Spleen (tissue), 11 donors: ENCODE measurements around the gene NPRL2. TPM values are rescaled to one million over a fixed set of nuclear protein-coding genes. Genes with fewer than 3 reads are reported as not detected.

ENCODE experiments used
- DNase-seq: peaks from one replicate; pipeline ENCODE4 v3.0.0-alpha.2; 2020
- H3K27ac ChIP-seq, 8 donors: fragments of 200-600 bp; sonication (generic) in 7 of 8; 1 replicate in 4 of 8; 2 replicates in 4 of 8; pipeline versions ENCODE4 v1.5.0 to v1.8.0; 2016 to 2021; ENCODE audit warnings: inconsistent platforms in 4 of 8, mild to moderate bottlenecking in 4 of 8, moderate library complexity in 1 of 8
- H3K27me3 ChIP-seq, 7 donors: fragments of 200-600 bp; sonication (generic) in 6 of 7; replicated peaks in 1 of 7; 1 replicate in 4 of 7; 2 replicates in 3 of 7; pipeline versions ENCODE4 v1.5.0 to v1.8.0; 2016 to 2021; ENCODE audit warnings: inconsistent platforms in 3 of 7, mild to moderate bottlenecking in 1 of 7
- H3K36me3 ChIP-seq, 6 donors: fragments of 200-600 bp; sonication (generic) in 5 of 6; 1 replicate in 4 of 6; 2 replicates in 2 of 6; pipeline versions ENCODE4 v1.5.0 to v1.8.0; 2016 to 2021; ENCODE audit warnings: inconsistent platforms in 2 of 6
- H3K4me1 ChIP-seq, 6 donors: fragments of 200-600 bp; sonication (generic) in 5 of 6; 1 replicate in 3 of 6; 2 replicates in 3 of 6; pipeline versions ENCODE4 v1.5.0 to v1.8.0; 2016 to 2021; ENCODE audit warnings: inconsistent platforms in 3 of 6
- H3K4me3 ChIP-seq, 8 donors: fragments of 200-600 bp; sonication (generic) in 7 of 8; 1 replicate in 4 of 8; 2 replicates in 4 of 8; pipeline versions ENCODE4 v1.5.0 to v1.8.0; 2016 to 2021; ENCODE audit warnings: inconsistent platforms in 4 of 8, mild to moderate bottlenecking in 4 of 8, moderate library complexity in 2 of 8
- H3K9me3 ChIP-seq, 8 donors: fragments of 200-600 bp; sonication (generic) in 7 of 8; 1 replicate in 4 of 8; 2 replicates in 4 of 8; pipeline versions ENCODE4 v1.5.0 to v1.8.0; 2016 to 2021; ENCODE audit warnings: inconsistent platforms in 4 of 8
- POLR2A ChIP-seq, 3 donors: fragments of 450-650 bp; IDR thresholded peaks; one replicate each; pipeline ENCODE4 v1.5.1; 2017; ENCODE audit warnings: antibody characterized with exemption in 3 of 3, mild to moderate bottlenecking in 1 of 3
- POLR2AphosphoS5 ChIP-seq, 3 donors: sonication (generic); formaldehyde crosslinking; IDR thresholded peaks; one replicate each; pipeline ENCODE4 v1.5.1; 2017; ENCODE audit warnings: antibody characterized with exemption in 3 of 3
- WGBS, 5 donors: extraction: QIAGEN DNeasy Blood & Tissue Kit in 3 of 5; methylation state at CpG; one replicate each; pipeline versions ENCODE4 v1.1.5 to v1.1.7; 2013 to 2018; 5-methylcytosine and 5-hydroxymethylcytosine counted together
- intact Hi-C: fragments of 100-400 bp; cut with DNase I; formaldehyde crosslinking; loops from one replicate; pipeline ENCODE4 v1.15.0; 2023; ENCODE audit warnings: low total_unique reads
- polyA plus RNA-seq, 3 donors: library from polyadenylated mRNA; stranded (reverse); fragments of 200-250 nt; gene quantifications; one replicate each; pipeline ENCODE4 v1.2.1, GENCODE V29; 2013
- total RNA-seq, 7 donors: library from RNA; depleted of rRNA in 3 of 7; stranded (reverse); fragments of >200 nt in 3 of 7; fragmentation: NEBNext Ultra II Directional in 4 of 7; extraction: Animal tissue kit (Norgen Biotek cat#: 25700) in 4 of 7; gene quantifications; one replicate each; pipeline versions ENCODE4 v1.1.0 to v1.2.1, GENCODE V29; 2016 to 2021
- TF ChIP-seq, protein P1 (sequence below), 11 experiments: fragments of 200-600 bp in 7 of 11; fragments of 450-650 bp in 4 of 11; sonication (generic) in 4 of 11; IDR thresholded peaks in 8 of 11; conservative IDR thresholded peaks in 3 of 11; 1 replicate in 7 of 11; 2 replicates in 4 of 11; pipeline versions ENCODE4 v1.4.0 to v1.8.0; 2016 to 2021; ENCODE audit warnings: antibody characterized with exemption in 11 of 11, inconsistent platforms in 4 of 11, mild to moderate bottlenecking in 1 of 11
- donor health status: healthy with polysubstance abuse.
- donor health status: DM: no; HTN: no; CAD: no; lungs with moderate emphysema.
- donor health status: DM: no; HTN: no; CAD: no.
- donor health status: Bipolar disorder and iron deficiency.
- donor health status: healthy.
- donor health status: DM: no; HTN: no; CAD: no.
- donor health status: DM: yes; HTN: yes; CAD: no.

The NPRL2 gene
- total and polyA plus RNA-seq, 10 donors = 17.8 to 31.2 (median 22.9) TPM

- peaks cover 0 to 3% (median 0%) of the 10 kb centered on the region in 6 donors for H3K36me3 ChIP-seq
- H3K4me3 ChIP-seq = peak within 1 kb of the TSS; percentile 55 to 86 (median 70)
- intact Hi-C loops = no loop called here
- H3K4me1 ChIP-seq = peaks cover 44 to 89% (median 70%) of the 10 kb centered on the region in 6 donors
- peak; percentile 96 for DNase-seq
- 0 to 9% (median 2%) methylated on average over 51 to 85 of the region's 85 CpGs for WGBS, 5 donors
- H3K27ac ChIP-seq = peak within 1 kb of the TSS; percentile 92 to 99 (median 98)
- no peaks in the 10 kb centered on the region for H3K9me3 ChIP-seq
- peak in 2 of 3 donors; percentile 40 to 64 for TF ChIP-seq POLR2A (IDR thresholded peaks at IDR 0.05)
- TF ChIP-seq, protein P1, sequence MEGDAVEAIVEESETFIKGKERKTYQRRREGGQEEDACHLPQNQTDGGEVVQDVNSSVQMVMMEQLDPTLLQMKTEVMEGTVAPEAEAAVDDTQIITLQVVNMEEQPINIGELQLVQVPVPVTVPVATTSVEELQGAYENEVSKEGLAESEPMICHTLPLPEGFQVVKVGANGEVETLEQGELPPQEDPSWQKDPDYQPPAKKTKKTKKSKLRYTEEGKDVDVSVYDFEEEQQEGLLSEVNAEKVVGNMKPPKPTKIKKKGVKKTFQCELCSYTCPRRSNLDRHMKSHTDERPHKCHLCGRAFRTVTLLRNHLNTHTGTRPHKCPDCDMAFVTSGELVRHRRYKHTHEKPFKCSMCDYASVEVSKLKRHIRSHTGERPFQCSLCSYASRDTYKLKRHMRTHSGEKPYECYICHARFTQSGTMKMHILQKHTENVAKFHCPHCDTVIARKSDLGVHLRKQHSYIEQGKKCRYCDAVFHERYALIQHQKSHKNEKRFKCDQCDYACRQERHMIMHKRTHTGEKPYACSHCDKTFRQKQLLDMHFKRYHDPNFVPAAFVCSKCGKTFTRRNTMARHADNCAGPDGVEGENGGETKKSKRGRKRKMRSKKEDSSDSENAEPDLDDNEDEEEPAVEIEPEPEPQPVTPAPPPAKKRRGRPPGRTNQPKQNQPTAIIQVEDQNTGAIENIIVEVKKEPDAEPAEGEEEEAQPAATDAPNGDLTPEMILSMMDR (IDR thresholded peaks at IDR 0.05 in 8 of 11, conservative IDR thresholded peaks at IDR 0.05 in 3 of 11) = no peak
- TF ChIP-seq POLR2AphosphoS5 (IDR thresholded peaks at IDR 0.05) = peak; percentile 72 to 83 (median 79)
- no peaks in the 10 kb centered on the region for H3K27me3 ChIP-seq
These were observed 9.9 kb downstream of the NPRL2 start, which contains the start of gene RASSF1 for GRCh38 chr3:50340448-50341329. RASSF1 (minus strand) TSS chr3:50340836; CDS start chr3:50340805, 31 bp downstream.

- DNase-seq = no peak
- intact Hi-C loops = no loop called here
- TF ChIP-seq, protein P1 (IDR thresholded peaks at IDR 0.05 in 8 of 11, conservative IDR thresholded peaks at IDR 0.05 in 3 of 11) = no peak
- TF ChIP-seq POLR2AphosphoS5 (IDR thresholded peaks at IDR 0.05) (no peak), POLR2A (IDR thresholded peaks at IDR 0.05) (no peak)
These were observed 10.5 kb downstream of the NPRL2 start for GRCh38 chr3:50340147-50340447.

GRCh38 chr3:50339485-50340146 is 11.0 kb downstream of the NPRL2 start:
- Histone ChIP-seq H3K27ac (peak overlapping the region; percentile 92 to 99 (median 98)), H3K4me3 (peak overlapping the region; percentile 55 to 86 (median 70)), H3K4me1 (peaks cover 48 to 89% (median 72%) of the 10 kb centered on the region in 6 donors), H3K9me3 (no peaks in the 10 kb centered on the region), H3K27me3 (no peaks in the 10 kb centered on the region), H3K36me3 (peaks cover 0 to 11% (median 0%) of the 10 kb centered on the region in 6 donors)
- TF ChIP-seq POLR2AphosphoS5 (IDR thresholded peaks at IDR 0.05) = no peak
- TF ChIP-seq, protein P1 (IDR thresholded peaks at IDR 0.05 in 8 of 11, conservative IDR thresholded peaks at IDR 0.05 in 3 of 11) = no peak
- no peak for TF ChIP-seq POLR2A (IDR thresholded peaks at IDR 0.05)
- 39 to 61% (median 56%) methylated on average over 12 to 14 of the region's 14 CpGs for WGBS, 5 donors
- intact Hi-C loops = no loop called here
- DNase-seq = peak; percentile 79

More at GRCh38 chr3:50340147-50340447, 10.5 kb downstream of the NPRL2 start:
- H3K4me3 ChIP-seq = peak overlapping the region; percentile 55 to 86 (median 70)
- H3K4me1 ChIP-seq = peaks cover 44 to 89% (median 70%) of the 10 kb centered on the region in 6 donors
- H3K27ac ChIP-seq = peak overlapping the region; percentile 92 to 99 (median 98)
- no peaks in the 10 kb centered on the region for H3K9me3 ChIP-seq
- H3K36me3 ChIP-seq = peaks cover 0 to 8% (median 0%) of the 10 kb centered on the region in 6 donors
- no peaks in the 10 kb centered on the region for H3K27me3 ChIP-seq
- WGBS, 5 donors = 9 to 19% (median 12%) methylated on average over 9 of the region's 9 CpGs
